PFSK-1 (cell line): ENCODE measurements around the gene MYBL2.

ENCODE experiments used
- FOXP2 ChIP-seq: optimal IDR thresholded peaks from 2 replicates; pipeline ENCODE3; 2011; ENCODE audit warnings: borderline replicate concordance, control low read depth, inconsistent platforms; ENCODE audit not compliant: insufficient read depth; ENCODE audit errors: extremely low read length, extremely low read depth
- POLR2AphosphoS5 ChIP-seq: IDR thresholded peaks from 2 replicates; pipeline ENCODE4 v1.6.1; 2012; ENCODE audit warnings: low read depth, mild to moderate bottlenecking, control low read depth, low read length, moderate library complexity
- REST ChIP-seq, 2 experiments: IDR thresholded peaks; 2 replicates each; pipeline versions ENCODE4 v1.6.1 to v1.8.0; 2011 to 2012; ENCODE audit warnings: low read depth in 2 of 2, low read length in 2 of 2, control low read depth in 1 of 2, inconsistent platforms in 1 of 2, mild to moderate bottlenecking in 1 of 2, moderate library complexity in 1 of 2; ENCODE audit not compliant: insufficient read depth in 1 of 2
- SIN3A ChIP-seq: IDR thresholded peaks from 2 replicates; pipeline ENCODE4 v1.6.1; 2012; ENCODE audit warnings: mild to moderate bottlenecking, low read length, moderate library complexity, borderline replicate concordance; ENCODE audit not compliant: insufficient read depth
- TAF1 ChIP-seq: IDR thresholded peaks from 2 replicates; pipeline ENCODE4 v1.6.1; 2012; ENCODE audit warnings: low read length, control low read depth, borderline replicate concordance; ENCODE audit not compliant: insufficient read depth

MYBL2 gene

GRCh38 chr20:43748274-43748673, 81.4 kb downstream of the MYBL2 start:
- no peak for TF ChIP-seq SIN3A
- no peak for TF ChIP-seq REST (IDR thresholded peaks at IDR 0.05; ENCODE audit: insufficient read depth in 1 of 2, low read depth in 2 of 2, low read length in 2 of 2)
- no peak for TF ChIP-seq POLR2AphosphoS5
- no peak for TF ChIP-seq TAF1
- TF ChIP-seq FOXP2 = no peak

- no peak for TF ChIP-seq REST (IDR thresholded peaks at IDR 0.05; ENCODE audit: insufficient read depth in 1 of 2, low read depth in 2 of 2, low read length in 2 of 2)
- TF ChIP-seq SIN3A = no peak
Measured at GRCh38 chr20:43749734-43750294, 82.9 kb downstream of the MYBL2 start.

GRCh38 chr20:43750774-43751166, 83.9 kb downstream of the MYBL2 start:
- no peak for TF ChIP-seq FOXP2
- no peak for TF ChIP-seq SIN3A
- no peak for TF ChIP-seq POLR2AphosphoS5
- TF ChIP-seq TAF1 = no peak
- no peak for TF ChIP-seq REST (IDR thresholded peaks at IDR 0.05; ENCODE audit: insufficient read depth in 1 of 2, low read depth in 2 of 2, low read length in 2 of 2)

- TF ChIP-seq SIN3A (no peak), POLR2AphosphoS5 (no peak), TAF1 (no peak), FOXP2 (no peak), REST (IDR thresholded peaks at IDR 0.05; ENCODE audit: insufficient read depth in 1 of 2, low read depth in 2 of 2, low read length in 2 of 2) (no peak)
Measured at GRCh38 chr20:43751167-43752050, 84.5 kb downstream of the MYBL2 start.

- TF ChIP-seq SIN3A (no peak), POLR2AphosphoS5 (no peak), REST (IDR thresholded peaks at IDR 0.05; ENCODE audit: insufficient read depth in 1 of 2, low read depth in 2 of 2, low read length in 2 of 2) (no peak), TAF1 (no peak), FOXP2 (no peak)
Measured at GRCh38 chr20:43752051-43752360, 85.1 kb downstream of the MYBL2 start.
